GM18870 (cell line): ENCODE measurements around the gene NDE1.
"Not testable (repeated sequence)": the region's sequence is repeated elsewhere in the genome, so short reads cannot be mapped to it uniquely, and the experiment has no call there.

Experiments
- ATAC-seq: cut with Tn5 transposase; IDR thresholded peaks from one replicate; pipeline ENCODE4 v1.9.1; 2021; ENCODE audit warnings: moderate library complexity; ENCODE audit not compliant: unreplicated experiment

The NDE1 gene, protein sequence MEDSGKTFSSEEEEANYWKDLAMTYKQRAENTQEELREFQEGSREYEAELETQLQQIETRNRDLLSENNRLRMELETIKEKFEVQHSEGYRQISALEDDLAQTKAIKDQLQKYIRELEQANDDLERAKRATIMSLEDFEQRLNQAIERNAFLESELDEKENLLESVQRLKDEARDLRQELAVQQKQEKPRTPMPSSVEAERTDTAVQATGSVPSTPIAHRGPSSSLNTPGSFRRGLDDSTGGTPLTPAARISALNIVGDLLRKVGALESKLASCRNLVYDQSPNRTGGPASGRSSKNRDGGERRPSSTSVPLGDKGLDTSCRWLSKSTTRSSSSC

DNA sequence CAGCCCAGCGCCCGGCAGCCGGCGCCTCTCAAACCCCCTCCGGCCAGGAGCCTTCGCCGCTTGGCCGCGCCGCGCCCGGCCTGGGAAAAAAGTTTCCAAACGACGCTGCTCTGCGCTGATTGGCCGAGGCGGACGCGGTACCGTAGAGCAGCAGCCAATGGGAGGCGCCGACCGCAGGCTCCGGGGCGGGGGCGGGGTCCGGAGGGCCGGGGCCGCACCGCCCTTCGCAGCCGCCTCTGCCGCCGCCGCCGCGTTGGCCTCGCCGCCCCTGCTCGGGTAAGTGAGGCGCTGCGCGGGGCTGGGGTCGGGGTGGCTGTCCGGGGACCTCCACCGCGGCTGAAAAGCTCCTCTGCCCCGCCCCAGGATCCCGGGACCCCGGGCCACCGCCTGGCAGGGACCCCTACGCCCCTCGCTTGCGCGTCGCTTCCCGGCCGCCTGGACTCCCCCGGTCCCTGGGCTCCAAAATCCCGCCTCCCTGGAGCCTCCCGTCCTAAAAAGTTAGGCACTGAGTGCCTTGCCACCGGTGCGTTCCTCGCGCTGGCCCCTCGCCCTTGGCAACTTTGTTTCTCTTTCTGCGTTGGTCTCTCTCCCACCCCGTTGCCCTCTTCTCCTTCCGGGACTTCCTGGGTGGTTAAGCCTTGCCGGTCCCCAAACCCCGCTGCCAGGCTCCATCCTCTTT is at the start of gene NDE1:
TSS of gene NDE1 (plus strand) at position 227 of the 679 bp plus-strand sequence. CDS start 14,534 bp downstream, outside the sequence.
- ATAC-seq, result peak; percentile 50

DNA sequence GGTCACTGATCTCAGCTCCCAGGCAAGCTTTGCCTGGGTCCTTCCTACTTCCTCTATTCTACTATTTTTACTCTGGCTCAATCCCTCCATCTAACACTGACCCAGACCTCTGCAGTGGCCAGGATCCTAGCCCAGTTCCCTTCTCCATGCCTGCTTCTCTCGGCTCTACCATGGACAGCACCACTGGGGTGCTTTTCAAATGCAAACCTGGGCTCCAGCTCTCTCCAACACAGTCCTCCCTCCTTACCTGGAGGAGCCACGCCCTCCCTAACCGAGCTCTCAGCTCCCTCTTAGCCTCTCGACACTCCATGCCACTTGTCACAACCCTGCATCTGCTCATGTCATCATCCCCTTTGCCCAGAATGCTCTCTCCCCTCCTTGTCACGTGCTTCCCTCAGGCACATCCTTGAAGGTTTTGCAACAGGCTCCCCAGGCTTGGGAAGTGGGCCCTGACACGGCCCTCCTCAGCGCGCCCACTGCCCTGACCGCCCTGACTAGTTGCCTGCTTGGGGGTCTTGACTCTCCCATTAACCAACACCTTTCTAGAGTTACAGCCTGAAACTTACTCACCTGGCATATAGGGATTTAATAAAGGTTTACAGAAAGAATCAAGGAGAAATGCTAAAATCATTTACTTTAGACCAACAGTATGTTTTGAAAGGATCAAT is 48.7 kb upstream of the NDE1 start:
- ATAC-seq, result no peak

DNA sequence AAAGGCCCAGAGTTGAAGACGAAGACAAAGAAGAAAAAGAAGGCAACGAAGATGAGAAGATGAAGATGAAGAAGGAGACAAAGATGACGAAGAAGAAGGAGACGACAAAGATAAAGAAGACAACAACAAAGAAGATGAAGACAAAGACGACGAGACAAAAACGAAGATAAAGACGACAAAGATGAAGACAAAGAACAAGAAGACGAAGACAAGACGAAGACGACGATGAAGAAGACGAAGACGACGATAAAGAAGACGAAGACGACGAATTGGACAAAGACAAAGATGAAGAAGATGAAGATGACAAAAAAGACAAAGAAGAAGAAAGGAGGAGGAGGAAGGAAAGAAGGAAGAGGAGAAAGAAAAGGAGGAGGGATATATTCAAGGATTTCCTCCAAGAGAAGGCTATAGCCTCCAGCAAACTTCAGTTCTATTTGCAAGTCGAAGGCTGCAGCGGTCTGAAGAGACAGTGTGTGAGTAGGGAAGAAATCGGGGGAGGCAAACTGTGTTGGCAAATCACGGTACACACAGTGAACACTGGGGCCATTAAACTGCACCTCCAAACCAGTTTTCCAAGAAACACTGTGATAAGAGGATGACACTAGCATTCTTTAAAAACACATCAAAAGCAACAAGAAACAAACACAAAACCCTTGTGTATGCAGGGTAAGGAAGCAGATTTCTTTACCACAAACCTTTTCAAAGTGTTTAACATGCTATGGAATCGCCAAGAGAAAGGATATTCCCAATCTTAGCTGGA is 47.6 kb upstream of the NDE1 start:
- no peak for ATAC-seq

DNA sequence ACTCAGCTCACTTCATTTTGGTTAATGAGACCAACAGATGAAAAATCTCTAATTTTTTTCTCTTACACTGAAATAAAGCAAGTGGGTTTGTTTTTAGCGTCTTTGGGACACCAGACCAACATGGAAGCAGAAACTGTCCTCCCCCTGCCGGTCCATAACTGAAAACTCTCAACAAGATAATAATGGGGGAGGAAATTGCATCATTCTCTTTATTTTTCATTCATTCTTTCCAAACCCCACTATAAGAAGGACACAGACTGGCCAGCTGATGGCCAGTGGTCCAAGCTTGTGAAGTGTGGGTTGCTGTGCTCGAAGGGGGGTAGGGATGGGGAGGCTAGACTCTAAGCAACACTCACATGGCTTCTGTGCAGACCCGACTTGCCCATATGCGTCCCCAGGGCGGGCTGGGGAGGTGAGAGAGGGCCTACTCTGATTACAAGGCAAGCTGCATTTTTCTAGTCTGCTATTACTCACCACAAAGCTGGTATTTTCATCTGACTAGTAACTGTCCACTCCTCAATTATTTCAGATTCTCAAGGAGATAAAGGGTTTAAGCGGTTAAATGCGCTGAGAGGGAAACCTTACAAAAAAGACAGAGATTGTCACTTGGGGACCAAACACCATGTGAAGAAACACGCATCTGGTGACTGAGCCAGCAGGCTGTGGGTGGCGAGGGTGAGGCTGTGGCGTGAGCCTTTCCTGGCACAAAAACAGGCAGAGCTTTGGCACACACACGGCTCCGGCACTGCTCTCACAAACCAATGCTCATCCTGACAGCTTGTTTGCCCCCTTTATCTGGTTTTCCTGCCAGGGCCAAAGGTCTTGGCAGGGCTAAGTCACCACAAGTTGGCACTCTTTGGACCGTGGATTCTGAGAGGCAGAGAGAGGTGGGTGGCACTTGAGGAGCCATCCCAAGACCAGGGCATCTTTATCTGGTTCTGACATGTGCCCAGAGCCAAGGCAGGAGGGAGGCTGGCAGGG is 45.3 kb upstream of the NDE1 start:
- ATAC-seq, result no peak

DNA sequence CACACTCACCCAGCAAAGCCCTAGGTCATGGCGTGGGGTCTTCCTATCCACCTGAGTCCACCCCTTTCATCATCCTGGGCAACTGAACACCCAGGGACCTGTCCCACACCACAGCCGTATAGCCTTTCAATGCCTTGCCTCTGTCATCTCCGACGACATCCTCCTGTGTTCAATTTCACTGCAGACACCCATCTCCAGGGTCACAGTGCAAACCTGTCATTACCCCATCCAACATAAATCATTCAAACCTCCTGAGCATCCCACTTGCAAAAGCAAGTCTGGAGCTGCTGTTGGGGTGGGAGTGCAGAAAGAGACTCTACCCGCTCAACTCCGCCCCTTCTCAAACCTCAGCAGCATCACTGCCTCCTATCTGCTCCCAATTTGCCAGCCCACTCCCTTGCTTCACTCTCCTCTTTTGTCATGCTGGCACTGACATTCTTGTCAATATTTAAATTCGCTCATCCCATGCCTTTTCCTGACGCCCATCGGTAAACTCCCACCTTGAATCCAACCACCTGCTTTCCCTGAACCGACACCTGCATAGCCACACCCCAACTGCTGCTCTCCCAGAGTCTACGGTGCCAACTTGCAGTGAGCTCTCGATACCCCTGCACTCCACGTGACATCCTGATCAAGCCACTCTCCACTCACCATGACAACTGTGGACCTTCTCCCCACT is 44.1 kb upstream of the NDE1 start:
- no peak for ATAC-seq

DNA sequence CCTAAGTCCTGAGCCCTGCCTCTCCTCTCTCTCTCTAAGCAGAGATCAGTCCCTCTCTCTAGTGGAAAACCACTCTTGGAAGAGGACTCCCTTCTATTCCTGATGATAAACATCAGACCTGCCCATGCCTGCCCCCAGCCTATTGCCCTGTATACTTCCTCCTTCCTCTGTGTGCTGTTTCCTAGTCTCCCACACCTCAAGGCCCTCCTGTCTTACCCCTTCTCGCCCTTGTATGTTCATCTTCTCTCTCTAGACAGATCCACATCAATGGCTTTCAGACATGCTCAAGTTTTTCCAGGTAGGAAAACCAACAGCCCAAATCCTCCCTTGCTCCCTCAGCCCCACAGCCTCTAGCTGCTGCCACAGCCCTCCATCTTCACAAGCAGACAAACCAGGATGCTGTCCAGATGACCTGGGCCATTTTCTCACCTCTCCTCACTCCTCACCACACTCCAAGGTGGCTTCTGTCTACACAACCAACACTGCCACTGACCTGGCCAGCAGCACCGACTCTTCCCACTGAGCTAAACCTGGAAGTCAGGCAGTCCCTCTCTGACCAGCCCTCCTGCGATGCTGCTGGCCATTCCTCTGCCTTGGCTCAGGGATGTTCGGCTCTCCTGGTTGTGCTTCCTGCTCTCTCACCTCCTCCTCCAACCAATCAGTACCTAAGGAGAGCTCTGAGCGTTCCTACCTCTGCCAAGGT is 43.4 kb upstream of the NDE1 start:
- no peak for ATAC-seq

DNA sequence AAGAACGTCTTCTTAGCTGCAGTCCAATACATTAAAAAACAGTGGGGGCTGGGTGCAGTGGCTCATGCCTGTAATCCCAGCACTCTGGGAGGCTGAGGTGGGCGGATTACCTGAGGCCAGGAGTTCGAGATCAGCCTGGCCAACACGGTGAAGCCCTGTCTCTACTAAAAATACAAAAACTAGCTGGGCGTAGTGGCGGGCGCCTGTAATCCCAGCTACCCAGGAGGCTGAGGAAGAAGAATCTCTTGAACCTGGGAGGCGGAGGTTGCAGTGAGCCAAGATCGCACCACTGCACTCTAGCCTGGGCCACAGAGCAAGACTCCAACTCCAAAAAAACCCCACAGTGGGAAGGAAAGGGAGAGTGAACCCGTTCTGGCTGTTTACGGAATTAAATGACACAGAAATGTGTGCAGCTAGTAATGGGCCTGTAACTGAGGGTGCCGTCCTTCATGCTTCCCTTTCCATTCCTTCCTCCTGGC is 42.8 kb upstream of the NDE1 start:
- ATAC-seq, result not testable (repeated sequence)

DNA sequence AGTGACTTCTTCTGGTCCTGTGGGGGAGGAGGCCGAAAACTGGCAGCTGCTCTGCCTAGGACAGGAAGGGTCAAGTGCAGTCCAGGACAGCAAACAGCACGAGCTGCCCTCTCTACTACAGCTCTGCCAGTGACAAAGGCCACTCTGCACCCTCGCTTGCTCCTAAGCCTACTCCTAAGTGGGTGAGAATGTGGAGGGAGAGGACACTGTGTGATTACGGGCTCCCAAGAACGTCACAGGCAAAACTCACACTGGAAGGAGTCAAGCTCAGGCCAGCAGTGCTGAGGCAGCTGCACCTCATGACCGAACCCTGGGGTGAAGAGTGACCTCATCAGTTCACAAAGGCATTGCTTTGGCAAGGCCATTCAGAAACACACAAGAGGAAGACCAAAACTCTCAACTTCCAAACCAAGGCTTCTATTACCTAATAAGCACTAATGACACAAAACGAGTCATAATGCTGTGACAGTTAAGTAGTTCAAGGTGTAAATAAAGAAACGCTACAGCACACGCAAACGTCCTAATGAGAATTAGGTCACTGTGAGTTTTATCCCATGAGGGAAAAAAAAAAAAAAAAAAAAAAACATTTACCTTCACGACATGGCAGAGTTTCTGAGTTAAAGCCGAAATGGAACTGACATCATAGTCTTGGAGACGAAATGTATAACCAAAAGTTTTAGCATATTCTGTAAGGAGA is 42.2 kb upstream of the NDE1 start:
- no peak for ATAC-seq

DNA sequence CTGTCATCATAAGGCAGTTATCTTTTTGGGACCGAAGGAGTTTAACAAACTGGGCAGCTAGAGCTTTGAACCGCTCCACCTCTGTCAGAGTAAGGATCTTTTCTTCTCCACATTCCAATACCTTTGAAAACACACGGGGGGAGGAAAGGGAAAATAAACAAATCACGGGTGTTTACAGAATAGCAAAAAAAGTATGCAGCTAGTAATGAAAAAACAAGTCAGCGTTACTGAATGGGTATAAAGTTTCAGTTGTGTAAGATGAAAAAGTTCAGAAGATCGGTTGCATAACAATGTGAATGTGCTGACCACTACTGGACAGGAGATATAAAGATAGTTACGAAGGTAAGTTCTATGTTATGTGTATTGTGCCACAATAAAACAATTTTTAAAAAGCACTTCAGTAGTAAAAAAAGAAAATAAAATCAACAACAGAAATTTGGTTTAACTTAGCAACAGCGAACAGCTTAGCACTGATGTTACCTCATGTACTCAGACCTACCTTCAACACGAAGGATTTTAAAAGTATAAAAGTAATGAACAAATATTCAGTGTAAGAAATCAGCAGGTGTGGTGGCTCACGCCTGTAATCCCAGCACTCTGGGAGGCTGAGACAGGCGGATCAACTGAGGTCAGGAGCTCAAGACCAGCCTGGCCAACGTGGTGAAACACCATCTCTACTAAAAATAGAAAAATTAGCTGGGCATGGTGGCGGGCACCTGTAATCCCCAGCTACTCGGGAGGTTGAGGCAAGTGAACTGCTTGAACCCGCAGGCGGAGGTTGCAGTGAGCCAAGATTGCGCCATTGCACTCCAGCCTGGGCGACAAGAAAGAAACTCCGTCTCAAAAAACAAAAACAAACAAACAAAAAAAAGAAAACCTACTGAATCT is 41.4 kb upstream of the NDE1 start:
- no peak for ATAC-seq

DNA sequence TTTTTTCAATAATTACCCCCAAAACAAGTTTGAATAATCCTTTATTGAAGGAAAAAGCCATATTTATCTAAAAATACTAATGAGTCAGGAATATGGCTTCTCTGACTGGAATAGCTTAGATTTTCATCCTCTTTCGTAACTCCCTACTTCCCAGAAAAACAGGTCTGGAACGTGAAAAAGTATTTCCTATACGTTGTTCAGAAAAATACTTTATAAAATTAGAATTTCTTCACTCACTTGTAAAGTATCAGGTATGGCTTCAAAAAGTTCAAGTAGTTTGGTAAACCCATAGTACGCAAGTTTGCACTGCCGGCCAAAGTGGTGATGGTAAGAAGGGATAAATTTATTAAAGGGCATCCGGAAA is 40.8 kb upstream of the NDE1 start:
- no peak for ATAC-seq

DNA sequence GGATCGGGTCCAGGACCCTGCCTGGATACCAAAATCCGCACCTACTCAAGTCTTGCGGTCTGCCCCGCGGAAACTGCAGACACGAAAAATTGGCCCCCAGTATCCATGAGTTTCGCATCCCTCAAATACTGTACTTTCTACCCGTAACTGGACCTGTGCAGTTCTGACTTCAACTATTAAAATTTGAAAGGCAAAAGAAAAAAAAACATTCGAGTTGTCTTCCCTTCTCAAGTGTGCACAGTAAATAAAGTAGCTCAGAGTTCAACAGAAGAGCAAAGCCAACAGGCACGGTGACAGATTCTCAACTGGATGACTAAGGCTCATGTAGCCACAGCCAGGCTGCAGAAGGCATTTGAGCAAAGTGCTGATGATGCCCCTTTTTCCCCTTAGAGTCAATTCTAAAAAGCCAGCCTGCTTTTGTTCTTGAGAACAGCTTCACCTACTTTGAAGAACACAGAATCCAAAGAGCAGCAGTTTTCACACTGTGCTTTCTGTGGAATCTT is 39.6 kb upstream of the NDE1 start:
- ATAC-seq, result no peak

DNA sequence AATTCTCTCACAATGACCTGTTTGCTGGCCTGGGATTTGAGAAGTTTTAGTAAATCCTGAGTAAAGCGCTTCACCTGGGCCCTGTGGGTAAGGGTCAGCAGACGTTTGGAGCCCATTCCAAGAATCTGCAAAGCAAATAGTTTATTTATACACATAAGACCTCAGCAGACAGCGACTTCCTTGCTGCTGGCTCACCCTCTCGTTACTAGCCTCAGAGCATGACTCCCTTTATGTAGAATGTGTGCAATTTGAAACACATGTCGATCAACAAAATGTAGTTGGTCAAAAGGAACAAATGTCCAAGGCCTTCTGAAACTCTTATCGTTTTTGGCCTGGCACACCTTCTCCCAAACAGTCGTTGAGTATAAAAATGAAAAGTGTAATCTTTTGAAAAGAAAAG is 38.4 kb upstream of the NDE1 start:
- ATAC-seq, result no peak

DNA sequence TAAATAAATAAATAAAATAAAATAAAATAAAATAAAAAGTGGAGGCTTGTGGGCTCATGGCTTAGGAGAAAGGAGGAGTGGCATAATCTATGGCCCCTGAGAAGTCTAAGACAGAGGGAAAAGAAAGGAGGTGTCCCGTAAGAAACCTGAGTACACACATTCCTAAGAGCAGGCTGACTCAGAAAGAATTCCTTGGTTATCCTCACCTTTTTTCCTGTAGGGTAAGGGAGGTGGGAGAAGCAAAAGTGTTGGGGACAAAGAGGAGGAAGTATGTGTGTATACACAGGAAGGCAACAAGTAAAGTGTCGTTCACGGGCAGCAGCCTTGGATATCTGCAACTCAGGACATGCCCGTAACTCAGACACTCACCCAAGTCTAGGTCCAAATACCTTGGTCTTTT is 36.4 kb upstream of the NDE1 start:
- no peak for ATAC-seq

DNA sequence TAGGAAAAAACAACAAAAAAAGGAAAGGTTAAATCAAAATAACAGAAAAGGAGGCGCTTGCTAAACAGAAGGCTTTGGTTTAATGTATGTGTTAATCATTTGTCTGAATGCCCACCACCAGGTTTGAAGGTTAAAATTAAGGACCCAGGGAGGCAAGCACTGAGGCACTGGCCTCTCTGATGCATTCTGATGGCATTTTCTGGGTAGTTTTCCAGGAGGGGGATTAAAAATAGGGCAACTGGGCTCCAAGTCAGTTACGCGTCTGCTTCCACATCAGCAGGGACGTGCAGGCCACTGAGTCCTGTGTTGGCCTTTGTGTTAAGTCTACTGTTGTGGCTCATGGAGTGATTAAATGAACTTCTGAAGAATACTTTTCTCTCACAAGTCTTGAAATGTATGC is 34.0 kb upstream of the NDE1 start:
- no peak for ATAC-seq

DNA sequence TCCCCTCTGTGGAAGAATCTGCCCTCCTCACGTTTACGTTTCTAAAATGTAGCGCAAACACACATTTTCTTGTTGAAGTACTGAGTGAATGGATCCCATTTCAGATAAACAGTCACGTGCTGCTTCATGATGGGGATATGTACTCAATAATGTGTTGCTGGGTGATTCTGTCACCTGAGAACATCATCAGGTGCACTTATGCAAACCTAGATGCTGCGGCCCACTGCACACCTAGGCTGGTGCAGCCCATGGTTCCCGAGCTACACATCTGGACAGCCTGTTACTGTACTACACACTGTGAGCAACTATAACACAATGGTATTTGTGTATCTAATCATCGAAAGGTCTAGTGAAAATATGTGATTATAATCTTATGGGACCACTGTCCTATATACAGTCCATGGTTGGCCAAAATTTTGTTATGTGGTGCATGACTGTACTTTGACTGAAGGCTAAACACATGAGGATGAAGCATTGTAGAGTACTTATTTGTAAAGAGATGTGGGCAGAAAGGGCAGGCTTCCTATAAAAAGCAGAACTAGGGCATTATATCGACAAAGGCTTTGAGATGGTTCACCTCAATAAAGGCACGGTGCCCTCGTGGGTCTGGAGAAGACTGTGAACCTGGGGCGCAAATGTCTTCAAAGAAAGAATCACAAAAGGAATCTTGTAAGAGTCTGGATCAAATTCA is 33.4 kb upstream of the NDE1 start:
- ATAC-seq, result no peak

DNA sequence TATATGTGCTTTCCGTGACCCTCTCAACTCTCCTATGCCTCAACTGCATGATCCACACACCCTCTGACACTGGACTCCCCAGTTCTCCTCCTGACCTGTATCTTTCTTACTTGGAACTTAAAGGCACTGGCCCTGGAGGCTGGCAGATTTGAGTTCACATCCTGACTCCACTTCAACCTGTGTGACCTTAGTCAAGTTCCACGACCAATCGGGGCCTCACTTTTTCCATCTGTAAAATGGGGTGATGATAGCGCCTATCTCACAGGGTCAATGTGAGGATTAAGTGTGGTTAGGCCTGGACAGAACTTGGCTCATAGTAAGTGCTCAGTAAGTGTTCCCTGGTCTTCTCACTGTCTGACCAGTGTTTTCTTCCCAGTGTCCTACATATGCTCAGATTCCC is 32.1 kb upstream of the NDE1 start:
- no peak for ATAC-seq

DNA sequence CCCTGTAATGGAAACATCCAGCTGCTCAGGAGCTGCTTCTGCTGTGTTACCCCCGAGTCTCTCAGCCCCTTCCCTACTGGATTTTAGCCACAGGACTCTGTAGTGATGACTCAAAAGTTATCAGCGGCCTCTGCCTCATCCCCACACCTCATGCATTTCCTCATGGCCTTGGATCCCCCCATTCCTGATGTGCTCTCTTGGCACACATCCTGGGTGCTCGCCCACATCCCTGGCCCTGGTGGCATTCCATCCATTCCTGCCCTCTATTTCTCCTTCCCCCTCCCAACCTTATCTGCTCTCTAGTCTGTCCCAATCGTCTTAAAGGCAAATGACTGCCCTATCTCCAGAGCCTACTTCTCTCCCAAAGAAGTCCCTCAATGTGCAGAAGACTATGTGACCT is 31.7 kb upstream of the NDE1 start:
- ATAC-seq, result no peak
